T-helper 9 cell (primary cell): Measurements from ENCODE around the gene SYTL3.
"Not testable (repeated sequence)": the region's sequence is repeated elsewhere in the genome, so short reads cannot be mapped to it uniquely, and the experiment has no call there.

Source experiments
- DNase-seq: peaks from one replicate; pipeline ENCODE4 v3.0.0-alpha.2; 2020

SYTL3 gene

DNA sequence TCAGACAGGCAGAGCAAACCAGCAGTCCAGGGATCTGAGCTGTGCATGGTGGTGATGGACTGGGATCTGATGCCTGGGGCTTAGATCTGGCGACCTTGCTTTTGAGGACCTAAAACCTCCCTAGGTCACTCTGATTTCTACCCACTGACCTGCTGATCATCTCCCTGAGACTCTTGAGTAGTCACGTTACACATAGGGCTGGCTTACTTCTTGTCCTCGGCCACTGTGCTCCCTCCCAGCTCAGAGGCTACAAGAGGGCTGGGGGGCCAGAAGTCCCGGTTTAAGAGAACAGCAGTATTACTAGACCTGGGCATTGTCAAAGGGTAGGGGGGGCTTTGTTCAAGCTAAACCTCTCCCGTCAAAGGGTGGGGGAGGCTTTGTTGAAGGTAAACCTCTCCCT lies 10.8 kb upstream of the SYTL3 start:
- no peak for DNase-seq

DNA sequence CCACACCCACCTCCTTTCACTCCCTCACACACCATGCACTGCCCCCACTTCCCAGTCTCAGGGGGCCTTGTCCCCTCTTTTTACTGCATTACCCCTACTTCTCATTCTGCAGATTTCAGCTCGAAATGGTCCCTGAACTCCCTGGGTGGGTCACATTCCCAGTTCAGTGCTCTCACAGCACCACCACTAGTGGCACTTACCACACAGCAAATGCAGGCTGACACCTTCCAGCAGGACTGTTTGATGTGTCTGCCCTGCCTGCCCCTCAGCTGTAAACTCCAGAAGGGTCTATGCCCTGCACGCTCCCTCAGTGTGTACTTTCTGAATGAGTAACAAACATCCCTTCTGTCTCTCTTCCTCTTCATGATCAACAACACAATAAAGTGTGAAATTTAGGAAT lies 9.3 kb upstream of the SYTL3 start:
- no peak for DNase-seq

DNA sequence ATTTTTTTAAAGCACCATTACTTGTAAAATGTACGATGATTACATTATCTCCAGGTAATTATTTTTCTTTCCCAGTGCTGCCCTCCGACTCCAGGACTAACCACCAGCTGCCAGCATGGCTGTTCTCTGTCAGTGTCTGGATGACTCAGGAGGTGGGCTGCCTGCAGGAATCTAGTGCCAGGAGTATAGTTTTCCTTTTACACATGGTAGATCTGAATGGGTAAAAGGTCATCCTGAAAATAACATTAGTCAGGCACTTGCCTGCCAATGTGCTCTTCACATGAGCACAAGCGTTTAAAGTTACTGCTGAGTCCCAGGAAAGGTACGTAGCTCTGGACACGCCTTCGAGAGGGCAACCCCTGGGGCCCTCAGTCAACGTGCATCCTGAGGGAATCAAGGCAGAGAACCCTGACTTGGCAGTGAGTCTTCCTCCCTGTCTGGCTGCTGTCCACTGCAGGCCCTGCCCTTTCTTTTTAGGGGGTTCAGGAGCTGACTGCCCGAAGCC lies 7.7 kb upstream of the SYTL3 start:
- DNase-seq, result no peak

DNA sequence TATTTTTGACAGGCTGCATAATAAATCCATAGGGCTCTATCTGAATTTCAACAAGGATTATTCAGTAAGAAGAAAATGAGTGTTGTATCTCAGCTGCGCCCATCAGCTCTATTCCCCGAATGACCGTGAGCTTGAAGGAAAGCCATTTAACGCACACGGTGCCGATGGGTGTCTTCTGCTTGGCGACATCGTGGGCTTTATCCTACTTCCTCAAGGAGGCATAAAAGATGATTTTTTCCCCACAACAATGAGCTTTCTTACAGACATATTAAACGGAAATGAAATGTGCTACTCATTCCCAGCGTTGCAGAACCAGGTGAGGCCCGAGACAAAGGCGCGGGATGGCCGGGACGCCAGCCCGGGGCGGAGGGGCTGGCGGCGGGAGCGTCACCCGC lies 6.0 kb upstream of the SYTL3 start:
- no peak for DNase-seq

DNA sequence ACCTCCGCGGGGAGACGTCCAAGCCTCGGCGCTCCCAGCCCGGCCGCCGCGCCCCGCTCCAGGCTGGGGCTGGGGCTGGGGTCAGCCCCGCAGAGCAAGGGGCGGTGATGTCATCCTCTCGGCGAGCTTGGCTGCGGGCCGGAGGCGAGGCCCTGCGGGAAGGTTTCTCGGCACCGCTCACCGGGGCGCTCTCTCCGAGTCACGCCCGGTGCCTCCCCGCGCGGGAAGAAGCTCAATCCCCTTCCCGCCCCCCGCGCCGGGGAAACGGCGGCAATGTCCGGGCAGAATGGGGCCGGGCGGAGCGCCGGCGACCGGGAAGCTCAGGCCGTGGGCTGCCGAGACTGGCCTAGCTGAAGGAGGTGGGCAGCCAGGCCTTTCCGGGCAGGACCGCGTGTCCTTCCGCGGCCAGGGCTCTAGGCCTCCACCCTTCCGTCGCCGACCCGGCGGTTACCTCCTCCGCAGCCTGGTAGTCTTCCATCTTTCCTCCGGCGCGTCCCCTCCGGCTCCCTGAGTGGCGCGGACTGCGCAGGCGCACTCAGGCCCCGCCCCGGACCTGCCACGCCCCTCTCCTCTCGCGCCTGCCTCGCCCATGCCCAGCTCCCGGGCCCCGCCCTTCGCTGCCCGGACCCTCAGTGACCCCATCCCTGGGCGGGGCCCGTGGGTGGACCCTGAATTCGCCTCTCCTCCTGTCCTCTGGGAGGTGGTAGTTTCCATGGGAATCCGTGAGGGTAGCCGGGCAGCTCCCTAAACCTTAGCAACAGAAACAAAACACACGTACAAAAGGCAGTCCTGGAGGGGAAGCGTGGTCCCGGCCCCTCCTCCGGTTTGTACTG lies 5.4 kb upstream of the SYTL3 start, which contains the start of gene DYNLT1:
DYNLT1 (minus strand) TSS at position 513 of the 833 bp plus-strand sequence; CDS start at position 478, 35 bp downstream.
- DNase-seq, result peak; percentile 76

DNA sequence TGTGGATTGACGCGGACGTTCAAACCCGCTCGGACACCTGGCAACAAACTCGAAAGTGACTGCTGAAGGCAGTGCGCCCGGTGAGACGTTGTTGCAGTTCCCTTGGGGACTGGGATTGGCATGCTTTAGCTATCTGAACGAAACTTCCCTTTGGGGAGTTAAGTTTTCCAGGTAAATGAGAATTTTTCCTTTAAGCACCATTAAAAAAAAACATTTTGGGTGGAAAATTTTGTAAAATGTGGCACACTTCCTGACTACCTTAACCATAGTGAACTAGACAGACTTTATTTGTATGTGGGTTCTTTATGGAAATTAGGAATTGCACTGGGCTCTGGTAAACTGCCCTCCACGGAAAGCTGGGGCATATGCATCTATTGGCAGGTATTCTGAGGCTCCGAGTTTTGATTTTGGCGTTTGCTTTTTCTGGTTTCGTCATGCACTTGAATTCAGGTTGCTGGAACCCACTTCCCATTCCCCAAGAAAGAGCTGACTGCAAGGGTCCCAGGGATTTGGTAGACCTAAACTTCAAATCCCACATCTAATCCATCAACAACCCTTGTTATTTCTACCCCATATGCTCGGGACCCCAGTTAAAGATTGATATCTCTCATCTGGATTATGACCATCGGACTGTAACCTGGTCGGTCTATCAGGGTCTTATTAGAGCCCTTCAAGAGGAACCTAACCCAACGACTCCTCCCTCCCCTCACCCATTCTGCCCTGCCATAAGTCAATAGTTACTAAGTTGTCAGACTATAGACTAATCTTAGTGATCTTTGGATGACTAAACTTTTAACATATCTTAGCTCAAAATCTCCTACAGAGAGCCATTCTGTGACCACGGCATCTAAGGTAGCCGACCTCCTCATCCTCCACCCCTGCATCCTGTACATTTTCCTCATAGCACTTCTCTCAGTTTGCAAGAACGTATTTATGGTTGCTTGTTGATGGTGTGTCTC lies 4.5 kb upstream of the SYTL3 start:
- no peak for DNase-seq

DNA sequence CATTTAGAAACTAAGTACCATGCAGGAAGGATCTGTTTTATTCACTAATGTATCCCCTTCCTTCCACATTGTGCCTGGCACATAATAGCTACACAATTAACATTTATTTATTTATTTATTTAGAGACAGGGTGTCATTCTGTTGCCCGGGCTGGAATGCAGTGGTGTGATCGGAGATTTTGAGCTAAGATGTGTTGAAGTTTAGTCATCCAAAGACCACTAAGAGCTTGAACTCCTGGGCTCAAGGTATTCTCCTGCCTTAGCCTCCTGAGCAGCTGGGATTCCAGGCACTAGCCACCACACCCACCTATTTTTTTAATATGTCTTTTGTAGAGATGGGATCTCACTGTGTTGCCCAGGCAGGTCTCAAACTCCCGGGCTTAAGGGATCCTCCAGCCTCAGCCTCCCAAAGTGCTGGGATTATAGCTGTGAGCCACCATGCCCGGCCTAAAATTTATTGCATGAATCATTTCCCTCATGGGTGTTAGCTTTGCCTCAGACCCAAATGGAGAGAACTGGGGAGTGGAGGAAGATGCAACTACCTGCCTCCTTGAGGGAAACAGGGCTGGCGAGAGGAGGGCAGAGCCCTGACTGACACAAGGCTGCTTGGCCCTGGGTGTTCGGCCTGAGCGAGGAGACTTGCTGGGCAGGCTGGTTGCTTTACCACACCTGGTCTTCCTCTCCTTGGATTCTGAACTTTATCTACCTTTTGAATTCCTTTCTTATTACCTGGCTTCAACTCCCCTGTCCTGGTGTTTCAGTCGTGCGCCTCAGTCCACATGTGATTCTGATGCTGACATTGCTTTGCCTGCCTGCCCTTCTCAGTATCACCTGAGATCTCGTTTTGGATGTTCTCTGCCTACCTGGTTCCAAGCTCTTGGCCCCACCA lies 3.6 kb upstream of the SYTL3 start:
- no peak for DNase-seq

DNA sequence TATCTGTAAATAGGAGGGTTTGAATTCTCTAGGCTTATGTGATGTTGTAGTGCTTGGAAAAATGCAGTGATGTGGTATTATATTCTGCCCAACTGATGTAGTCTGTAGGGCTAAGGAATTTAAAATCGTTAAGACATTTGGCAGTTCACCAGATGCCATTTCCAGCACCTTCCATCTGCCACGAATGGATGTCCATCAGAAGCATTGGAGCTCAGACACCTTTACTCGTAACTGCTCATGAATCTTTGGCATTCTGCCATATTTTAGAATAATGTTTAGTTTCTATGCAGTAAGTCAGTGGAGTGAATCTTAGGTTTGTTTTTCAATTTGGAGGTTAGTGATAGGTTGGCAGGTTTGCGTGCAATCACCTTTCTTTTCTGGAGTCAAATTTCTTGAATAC lies 2.4 kb upstream of the SYTL3 start:
- DNase-seq, result no peak

DNA sequence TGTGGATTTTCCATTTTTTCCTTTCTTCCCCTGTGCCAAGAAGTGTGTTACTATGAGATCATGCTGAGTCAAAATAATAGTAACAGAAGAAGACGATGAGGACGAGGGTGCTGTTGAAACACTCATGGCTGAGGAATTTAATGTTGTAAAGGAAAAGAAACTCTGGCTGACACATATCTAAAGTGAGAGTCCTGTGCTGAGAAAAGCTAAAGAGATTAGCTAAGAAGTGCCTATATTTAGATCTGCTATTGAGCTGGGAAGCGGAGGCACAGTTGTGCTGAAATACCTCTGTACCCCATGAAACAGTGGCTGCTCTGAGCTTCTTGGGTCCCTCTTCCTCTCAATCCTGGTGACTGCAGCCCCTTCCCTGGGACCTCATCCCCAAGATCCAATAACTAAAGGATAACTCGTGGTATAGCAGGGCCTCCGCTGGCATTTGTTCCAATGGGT lies 1.1 kb upstream of the SYTL3 start:
- no peak for DNase-seq

DNA sequence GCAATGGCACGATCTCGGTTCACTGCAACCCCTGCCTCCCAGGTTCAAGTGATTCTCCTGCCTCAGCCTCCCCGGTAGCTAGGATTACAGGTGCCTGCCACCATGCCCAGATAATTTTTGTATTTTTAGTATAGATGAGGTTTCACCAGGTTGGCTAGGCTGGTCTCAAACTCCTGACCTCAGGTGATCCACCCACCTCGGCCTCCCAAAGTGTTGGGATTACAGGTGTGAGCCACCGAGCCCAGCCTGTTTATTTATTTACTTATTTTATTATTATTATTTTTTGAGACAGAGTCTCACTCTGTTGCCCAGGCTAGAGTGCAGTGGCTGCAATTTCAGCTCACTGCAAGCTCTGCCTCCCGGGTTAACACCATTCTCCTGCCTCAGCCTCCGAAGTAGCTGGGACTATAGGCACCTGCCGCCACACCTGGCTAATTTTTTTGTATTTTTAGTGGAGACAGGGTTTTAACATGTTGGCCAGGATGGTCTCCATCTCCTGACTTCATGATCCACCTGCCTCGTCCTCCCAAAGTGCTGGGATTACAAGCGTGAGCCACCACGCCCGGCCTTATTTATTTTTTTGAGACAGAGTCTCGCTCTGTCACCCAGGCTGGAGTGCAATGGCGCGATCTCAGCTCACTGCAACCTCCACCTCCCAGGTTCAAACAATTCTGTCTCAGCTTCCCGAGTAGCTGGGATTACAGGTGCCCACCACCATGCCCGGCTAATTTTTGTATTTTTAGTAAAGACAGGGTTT lies 2.3 kb downstream of the SYTL3 start:
- DNase-seq, result not testable (repeated sequence)

DNA sequence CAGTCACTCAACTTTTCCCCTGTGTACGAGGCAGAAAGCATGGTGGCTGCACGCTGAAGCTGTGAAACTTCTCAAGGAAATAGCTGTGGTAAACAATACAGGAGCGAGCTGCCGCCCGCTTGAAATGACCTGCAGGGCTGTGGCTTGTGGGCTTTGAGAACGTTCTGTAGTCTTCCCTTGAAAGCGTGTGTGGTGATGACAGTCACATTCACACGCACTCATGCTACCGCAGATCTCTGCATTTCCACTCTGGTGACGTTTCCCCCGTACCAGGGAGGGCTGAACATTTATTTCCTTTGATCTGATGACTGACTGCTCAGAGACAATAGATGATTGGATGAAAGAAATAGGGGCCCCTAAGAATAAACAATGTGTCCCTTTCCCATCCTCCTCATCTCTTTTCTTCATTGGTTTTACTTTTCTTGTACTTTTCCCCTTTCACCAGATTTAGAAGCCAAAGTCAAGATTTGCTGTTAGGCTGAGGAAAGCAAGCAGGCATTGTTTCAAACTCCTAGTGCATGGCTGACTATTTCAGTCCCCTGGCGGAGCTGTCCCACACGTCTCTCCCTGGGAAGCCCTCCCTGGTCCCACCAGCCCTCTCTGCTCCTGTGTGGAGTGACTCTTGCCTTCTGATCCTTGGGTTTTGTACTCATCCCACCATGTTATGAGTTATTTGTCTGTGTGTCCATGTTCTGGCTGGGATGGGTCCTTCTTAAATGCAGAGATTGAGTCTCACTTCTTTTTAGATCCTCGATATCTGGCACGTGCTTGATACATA lies 3.9 kb downstream of the SYTL3 start:
- DNase-seq, result peak; percentile 75

DNA sequence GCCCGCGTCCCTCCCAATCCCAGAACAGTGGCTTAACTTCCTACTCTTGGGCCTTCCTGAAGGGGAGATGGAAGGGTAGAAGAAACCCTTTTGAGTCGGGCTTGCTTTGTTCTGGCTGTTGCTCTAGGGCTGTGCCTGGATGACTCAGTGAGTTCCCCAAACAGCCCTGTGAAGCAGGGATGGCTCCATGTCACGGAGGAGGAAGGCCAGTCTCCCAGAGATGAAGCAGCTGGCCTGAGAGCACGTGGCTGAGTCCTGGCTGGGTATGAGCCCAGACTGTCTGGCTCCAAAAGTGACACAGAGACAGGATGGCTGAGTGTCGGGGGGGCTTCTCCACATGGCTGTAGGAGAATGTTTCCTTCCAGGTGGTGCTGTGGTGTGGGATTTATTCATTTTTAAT lies 4.6 kb downstream of the SYTL3 start:
- no peak for DNase-seq

DNA sequence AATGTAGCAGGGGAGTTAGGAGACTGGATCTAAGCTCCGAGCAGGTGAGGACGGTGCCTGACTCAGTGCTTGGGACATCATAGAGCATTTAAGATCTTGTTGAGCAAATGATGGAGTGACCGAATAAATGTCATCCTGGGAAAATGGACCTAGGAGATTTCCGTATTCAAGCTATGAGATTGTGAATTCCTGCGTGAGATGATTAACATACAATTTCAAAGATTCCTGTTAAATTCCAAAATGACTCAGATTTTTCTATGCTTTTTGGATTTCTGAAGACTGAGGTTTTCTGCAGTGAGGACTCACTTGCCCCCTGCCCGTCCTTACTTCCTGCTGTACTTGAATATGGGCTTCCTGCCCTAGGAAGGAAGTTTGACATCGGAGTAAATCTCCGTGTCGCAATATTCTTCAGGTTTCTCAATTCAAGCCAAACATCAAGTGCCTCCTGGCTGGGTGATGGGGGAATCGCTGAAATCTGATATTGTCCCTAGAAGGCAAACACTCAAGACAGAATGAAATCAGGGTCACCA lies 5.2 kb downstream of the SYTL3 start:
- DNase-seq, result no peak

DNA sequence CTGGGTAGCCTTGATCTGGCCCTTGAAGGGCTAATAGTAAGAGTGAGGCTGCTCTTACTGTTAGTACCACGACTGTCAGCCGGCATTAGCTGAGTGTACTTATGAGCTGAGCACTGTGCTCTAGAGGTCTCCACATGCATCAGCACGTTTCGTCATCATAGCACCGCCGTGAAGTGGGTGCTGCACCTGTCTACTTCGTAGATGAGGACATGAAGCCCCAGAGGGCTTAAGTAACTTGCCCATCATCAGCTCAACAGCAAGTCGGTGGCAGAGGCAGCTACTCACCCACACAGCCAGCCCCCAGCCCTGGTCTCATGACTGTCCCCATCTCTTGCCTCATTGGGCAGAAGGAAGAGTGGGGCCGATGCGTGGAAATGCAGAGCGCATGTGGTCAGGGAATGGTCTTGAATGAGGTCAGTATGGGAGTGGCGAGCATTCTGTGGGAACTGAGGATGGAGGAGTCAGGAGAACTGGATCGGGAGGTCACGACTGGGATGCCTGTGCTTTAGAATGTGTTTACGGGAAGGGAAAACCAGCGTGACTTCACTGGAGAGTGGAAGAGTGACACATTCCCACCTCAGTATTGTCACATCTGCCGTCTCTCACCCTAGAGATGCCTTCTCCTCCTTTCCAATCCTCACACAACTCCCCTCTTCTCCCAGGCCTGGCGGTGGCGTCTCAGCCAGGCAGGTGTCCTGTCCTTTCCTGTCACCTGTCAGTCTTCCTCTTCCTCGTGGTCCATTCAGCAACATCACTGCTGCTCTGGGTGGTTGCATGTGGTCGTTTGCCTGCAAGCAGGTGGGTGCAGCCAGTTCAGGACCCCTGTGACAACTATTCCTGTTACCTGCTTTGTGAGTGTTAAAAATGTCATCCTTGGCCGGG lies 6.0 kb downstream of the SYTL3 start:
- DNase-seq, result no peak

DNA sequence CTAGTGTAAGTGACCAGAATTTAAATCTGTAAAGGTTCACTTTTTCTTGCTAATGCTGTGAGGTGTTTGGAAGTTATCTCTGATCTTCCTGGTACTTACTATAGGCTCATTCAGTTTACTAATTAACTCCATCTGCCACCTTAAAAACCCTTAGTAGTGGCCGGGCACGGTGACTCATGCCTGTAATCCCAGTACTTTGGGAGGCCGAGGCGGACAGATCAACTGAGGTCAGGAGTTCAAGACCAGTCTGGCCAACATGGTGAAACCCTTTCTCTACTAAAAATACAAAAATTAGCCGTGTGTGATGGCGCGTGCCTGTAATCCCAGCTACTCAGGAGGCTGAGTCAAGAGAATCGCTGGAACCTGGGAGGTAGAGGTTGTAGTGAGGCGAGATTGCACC lies 7.1 kb downstream of the SYTL3 start:
- not testable (repeated sequence) for DNase-seq

DNA sequence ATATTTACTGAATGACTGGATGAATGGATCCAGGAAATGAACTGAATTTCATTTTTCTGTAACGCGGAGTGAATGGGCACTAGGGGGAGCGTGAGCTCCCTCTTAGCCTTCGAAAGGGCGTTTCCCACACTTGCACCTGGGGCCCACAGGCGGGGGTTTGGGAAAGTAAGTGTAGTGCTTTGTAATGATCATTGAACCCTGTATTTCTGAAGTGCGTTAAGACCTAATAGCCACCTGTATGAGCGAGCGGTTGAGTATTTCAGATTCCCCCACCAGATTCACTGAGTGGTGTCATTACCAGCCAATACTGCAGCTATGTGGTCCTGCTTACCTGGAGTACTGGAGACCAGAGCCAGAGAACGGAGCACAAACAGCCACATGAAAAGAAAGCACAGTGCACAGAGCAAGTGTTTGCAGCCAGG lies 10.5 kb downstream of the SYTL3 start:
- DNase-seq, result no peak

DNA sequence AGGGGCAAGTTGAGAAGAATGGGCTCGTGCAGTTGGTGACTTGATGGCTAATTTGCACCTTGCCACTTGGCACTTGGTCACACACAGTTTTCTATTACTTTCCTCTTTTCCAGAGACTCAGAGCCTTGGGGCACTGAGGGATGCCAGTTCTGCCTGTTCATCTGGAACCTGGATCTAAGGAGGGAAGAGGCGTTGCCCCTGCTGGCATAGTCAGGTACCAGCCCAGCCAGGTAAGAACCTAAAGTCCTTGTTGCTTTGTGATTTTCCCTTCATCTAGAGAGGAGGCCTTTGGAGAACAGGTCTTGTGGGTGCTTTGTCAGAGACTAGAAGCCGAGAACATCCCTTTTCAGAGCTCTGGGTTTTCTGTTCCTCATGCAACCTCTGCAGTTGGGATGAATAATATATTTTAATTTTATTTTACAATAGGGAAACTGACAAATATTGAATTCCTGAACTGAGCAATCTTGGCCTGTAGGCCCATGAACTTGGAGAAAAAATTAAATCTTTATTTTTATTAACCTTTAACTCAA lies 11.4 kb downstream of the SYTL3 start:
- DNase-seq, result no peak

DNA sequence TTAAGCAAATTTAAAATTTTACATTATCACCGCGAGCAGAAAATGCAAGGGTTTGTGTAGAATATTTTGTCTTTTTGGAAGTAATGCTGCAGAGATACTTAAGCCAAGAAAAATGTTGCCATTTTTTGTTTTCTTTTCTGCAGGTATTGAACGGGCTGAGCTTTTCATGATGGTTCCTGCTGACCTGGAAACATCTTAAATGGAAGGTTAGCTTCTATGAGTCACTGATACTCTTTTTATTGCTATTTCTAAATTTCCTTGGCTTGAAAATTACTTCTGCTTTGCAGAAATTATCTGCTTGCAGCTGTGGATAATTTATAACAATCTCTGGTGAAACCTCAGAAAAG lies 12.7 kb downstream of the SYTL3 start:
- DNase-seq, result no peak

DNA sequence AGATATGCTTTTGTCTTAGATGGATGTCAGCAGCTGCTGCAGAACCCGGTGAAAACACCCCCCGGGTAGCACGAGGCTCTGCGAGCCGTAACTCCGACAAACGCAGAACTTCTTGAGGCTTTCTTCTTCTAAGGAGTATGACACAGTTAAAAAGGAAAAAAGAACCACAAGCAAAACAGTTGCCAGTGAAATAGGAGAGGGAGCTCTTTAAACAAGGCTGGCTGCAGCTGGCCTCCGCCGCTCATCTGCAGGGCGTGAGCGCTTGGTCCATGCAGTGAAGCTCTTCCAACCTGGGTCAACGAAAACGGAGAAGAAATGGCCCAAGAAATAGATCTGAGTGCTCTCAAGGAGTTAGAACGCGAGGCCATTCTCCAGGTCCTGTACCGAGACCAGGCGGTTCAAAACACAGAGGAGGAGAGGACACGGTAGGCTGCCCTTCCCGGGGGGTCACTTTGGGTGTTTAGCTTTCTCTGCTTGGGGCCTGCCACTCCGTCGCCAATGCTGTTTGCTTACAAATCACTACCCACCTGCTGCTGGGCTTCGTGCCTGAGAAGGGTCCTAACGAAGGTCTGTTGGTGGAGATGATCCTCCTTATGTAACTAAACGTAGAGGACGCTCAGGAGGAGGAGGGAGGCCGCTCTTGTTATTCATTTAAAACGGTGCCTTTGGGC lies 13.2 kb downstream of the SYTL3 start:
- DNase-seq, result no peak
